NCI-H69 (cell line): ENCODE measurements around the gene AGXT.

ENCODE experiments used
- DNase-seq: peaks from one replicate; lab custom pipeline; 2025; lab: John Stamatoyannopoulos, UW

AGXT gene

DNA sequence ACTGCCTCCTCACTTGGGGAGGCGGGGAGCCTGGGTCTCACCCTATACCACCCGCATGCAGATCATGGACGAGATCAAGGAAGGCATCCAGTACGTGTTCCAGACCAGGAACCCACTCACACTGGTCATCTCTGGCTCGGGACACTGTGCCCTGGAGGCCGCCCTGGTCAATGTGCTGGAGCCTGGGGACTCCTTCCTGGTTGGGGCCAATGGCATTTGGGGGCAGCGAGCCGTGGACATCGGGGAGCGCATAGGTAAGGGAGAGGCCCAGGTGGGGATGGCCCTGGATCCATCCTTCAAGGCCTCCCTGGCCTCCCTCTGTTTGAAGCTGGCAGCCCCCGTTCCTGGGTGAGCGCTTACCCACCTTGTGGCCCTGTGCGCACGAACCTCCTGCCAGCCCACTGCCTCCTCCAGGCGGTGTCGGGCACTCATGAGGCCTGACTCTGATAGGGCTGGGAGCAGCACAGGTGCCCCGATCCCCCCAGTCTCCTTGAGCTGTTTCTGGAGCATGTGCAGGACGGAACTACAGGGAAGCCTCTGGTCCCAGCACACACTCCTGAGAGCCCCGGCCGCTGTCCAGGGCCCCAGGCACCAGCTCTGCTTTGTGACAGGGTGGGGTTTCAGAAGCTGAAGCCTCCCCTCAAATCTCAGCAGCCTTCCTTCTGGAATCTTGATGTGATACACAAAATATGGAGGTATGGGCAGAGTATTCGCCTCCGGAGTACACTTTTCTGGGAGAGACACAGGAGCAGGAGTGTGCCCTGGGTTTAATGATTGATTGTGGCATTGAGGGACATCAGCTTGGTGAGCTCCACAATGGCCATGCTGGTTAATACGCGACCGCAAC is 708 bp downstream of the AGXT start:
- DNase-seq, result no peak

DNA sequence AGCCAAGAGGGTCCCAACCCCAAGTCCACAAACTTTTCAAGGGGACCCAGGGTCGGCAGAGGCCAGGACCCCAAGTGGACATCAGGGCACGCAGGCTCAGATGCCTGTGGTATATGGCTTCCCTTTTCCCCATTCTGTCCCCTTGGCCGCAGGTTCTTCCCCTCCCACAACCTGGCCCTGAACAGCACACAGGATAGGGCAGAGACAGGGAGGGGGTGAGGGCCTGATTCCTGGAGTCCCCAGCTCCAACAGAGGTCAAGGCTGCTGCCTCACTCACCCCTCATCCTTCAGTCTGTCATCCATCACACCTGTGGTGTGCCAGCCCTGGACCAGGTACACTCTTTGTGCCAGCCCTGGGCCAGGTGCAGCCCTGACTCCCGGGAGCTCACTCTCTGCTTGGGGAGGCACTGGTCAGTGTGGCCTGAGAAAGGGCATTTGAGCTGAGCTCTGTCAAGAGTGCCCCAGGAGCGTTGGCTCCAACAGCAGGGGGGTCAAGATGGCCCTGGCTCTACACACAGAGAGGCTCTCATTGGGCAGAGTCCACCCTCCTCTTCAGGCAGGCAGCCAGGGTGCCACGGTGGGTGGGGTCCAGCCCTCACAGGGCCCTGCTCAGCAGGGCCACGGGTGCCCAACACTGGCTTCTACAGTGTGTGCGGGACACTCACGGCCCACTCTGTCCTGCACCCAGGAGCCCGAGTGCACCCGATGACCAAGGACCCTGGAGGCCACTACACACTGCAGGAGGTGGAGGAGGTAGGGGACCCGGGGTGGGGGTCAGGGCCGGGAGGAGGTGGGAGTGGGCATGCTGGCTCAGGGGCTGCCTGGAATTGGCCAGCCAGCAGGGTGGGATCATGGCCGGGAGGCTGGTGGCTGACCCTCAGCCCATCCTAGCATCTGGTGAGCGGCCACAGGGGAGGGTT is 1.6 kb downstream of the AGXT start:
- no peak for DNase-seq

DNA sequence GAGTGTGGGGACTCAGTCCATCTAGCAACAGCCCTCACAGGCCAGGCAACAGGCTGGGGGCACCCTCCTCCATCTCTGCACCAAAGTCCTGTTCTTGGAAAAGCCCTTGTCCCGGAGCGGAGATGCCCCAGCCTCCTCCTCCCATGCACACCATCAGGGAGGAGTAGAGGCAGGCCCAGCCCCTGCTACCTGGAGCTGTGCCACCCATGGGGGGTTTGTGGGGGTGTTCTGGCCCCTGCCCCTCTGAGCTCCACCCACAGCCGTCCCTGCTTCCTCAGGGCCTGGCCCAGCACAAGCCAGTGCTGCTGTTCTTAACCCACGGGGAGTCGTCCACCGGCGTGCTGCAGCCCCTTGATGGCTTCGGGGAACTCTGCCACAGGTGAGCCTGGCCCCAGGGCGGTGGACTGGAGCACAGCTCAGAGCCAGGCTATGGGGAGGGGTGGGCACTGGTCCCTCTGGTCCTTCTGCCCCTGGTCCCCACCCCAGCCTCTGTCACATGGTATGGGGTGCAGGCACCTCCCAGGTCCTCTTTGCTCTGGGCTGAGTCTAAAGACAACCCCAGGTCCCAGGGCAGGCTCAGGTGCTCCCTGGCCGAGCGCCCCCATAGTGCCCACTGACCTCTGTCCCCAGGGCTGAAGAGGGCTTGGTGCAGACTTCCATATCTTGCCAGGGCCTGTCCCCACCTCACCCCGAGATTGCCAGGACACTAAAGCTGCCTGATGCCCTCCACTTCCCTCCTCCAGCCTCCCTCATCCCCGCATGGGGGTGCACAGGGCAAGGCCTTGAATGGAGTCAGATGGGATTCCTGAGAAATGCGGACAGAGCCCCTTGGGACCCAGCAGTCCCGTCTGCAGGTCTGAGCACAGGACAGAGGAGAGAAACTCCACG is 2.7 kb downstream of the AGXT start:
- DNase-seq, result no peak

DNA sequence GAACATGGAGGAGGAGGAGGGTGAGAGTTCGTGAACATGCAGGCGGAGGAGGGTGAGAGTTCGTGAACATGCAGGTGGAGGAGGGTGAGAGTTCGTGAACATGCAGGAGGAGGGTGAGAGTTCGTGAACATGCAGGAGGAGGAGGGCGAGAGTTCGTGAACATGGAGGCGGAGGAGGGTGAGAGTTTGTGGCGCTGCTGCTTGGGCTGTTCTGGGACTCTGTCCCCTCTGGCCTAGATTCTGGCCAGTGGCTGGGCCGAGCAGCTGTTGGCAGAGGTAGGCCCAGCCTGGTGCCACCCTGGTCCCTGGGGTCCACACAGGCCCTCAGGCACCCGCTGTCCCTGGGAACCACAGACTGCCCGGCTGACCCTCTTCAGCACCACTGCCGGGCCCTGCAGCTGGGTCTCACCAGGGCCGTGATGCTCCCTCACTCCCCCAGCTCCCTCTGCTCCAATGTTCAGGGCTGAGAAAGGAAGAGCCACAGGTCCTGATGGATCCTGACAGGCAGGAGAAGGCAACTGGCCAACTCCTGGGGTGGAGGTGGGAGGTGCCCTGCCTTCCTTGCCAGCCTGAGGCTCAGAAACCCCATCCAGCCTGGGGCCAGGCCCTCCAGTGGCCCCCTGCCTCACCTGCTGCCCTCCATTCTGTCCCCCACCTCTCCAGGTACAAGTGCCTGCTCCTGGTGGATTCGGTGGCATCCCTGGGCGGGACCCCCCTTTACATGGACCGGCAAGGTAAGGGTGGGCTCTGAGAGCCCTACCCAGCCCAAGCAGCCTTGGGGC is 3.9 kb downstream of the AGXT start:
- DNase-seq, result peak; percentile 43

DNA sequence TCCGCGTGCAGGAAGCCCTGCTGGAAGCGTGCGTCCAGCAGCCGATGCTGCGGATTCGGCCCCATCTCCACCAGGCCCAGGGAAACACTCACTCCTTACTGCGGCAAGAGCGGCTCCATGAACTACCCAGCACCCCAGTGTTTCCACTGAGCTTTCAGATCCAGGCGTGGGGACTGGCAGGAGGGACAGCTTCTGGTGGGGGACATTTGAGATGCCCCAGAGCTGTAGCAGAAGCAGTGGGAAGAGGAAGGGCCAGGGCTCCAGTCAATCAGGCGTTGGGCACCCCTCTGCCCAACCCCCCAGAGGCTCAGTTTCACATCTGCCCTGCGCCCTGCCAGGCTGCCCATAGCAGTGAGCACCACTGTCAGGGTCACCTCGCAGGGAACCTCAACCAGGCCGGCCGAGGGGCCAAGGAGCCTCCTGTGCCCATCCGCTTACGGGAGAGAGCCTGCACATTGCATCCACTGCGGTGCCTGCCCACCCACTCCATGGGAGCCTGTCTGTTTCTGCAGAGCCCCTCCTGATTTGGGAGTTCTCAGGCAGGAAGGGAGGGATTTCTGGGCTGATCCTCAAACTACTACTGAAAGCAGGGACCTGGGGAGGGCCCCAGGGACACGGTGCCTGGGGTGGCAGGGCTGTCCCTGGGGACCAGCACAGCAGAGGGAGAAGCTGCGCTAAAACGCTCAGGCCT is 4.6 kb downstream of the AGXT start:
- DNase-seq, result no peak

DNA sequence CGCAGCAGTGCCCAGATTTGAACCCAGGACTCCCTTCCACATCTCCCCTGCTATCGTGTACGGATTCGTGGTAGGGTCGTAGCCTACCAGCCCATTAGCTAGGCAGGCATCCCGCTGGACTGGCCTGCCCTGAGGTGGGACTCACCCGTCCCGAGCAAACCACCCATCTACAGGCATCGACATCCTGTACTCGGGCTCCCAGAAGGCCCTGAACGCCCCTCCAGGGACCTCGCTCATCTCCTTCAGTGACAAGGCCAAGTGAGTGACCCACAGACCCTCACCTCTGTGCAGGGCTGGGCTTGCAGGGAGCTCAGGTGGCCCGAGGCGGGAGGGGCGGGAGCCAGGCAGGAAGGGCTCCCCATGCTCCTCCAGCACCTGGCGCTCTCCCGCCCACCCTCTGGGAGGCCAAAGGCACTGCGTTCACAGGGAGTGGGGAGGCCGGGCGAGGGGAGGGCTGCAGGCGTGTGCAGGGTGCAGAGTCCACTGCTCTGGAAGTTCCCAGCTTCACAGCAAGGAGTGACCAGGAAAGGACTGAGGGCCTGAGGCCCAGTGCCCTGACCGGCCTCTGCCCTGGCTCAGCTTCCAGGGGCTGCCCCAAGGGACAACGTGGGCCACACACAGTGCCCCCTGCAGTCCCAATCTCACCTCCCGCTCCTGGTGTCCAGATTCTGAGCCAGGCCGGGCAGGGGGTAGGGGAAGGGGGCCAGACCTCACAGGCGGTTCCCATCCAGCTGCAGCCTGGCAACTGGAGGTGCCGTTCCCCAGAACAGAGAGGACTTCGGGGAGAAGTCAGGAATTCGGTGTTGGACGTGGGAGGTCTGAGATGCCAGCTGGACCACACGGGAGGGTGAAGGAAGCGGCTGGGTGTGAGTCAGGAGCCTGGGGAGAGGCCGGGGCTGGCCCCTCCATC is 5.4 kb downstream of the AGXT start:
- DNase-seq, result peak; percentile 77

DNA sequence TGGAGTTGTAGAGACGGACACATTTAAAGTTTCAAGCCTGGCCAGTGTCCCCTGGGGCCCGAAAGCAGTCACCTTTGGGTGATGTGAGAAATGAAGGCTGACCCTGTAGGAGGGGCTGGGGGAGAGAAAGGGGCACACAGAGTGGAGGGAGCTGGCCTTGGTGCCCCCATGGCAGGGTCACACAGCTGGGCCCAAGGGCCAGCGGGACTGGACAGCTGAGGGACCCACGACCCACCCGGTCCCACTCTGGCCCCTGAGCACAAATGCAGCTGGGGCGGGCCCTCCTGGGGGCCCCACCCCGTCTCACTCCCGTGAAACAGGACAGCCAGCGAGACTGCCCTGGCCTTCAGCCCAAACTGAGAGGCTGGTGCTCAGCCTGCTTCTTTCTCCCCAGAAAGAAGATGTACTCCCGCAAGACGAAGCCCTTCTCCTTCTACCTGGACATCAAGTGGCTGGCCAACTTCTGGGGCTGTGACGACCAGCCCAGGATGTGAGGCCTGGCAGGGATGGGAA is 6.1 kb downstream of the AGXT start:
- no peak for DNase-seq

DNA sequence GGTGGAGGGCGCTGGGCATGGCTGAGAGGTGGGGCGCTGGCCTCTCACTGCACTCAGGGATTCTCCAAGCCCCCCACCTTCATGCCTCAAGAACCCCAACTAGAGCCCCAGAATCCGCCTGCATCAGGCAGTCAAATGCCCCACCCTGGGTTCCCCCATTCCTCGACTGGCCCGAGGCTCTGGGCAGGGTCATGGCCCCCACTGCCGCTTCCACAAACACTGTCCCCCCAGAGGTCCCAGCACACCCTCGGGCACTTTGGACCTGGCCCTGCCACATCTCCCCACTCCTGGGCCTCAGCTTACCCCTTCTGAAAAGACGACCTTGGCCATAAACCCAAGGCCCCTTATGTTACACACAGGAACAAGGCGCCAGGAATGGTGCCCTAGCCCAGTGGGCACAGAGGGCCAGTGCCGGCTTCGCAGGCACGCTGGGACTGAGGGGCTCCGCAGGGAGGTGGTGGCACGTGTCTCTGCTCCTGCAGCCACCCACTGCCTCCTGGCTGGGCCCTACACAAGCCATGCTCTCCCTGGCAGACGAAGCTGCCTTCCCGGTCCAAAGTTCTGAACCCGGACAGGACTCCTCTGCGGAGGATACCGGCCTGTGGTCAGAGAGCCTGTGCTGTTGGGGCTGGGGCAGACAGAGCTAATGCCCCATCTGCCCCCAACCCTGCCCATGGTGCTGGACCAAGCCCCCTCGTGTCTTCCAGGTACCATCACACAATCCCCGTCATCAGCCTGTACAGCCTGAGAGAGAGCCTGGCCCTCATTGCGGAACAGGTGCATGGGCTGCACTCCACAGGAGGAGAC is 6.8 kb downstream of the AGXT start:
- DNase-seq, result no peak

DNA sequence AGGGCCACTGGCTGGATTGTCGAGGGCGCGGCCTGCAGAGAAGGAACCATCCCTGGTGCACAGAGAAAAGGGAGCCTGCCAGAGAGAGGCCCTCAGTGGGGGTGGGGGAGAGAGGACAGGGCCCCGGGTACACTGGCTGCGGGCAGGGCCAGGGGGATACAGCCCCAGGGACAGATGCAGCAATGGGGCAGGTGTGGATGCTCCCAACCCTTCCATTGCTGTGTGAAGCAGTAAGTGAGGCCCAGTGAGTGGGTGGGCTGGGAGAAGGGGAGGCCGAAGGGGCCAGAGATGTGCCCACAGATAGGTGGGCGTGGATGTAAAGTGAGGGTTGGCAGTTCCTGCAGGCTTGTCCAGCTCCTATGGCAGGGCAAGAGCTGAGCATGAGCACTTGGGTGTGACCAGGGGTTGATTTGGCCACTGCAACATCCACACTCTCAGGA is 7.4 kb downstream of the AGXT start:
- DNase-seq, result no peak

DNA sequence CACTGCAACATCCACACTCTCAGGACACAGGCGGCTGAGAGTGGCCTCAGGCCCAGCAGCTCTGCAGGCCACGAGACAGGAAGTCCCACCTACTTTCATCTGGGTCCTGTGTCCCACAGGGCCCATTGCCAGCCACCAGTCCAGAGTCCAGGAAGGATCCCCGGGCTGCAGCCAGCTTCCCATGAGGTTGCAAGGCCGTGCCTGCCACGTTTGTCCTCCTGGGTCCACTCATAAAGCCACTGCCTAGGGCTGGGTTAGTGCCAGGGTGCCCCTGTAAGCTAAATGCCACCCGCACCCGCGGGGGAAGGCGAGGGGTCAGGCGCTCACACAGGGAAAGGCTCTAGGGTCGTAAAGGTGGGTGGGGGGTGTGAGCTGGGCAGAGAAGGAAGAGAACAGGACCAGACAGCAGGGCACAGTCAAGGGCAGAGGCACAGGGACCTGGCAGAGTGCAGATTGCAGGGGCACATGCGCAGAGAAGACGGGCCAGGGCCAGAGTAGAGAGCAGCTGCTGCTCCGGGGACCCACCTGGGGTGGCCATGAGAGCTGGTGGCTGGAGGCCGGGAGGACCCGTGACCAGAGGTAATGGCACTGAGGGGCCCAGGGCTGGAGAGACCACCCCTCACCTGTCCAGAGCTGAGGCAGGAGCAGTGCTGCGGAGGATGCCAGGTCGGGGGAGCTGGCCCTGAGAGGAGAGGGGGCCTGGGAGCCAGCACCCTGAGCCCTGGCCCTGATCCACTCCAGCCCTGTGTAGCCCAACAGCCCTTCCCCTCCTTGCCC is 8.0 kb downstream of the AGXT start:
- DNase-seq, result no peak

DNA sequence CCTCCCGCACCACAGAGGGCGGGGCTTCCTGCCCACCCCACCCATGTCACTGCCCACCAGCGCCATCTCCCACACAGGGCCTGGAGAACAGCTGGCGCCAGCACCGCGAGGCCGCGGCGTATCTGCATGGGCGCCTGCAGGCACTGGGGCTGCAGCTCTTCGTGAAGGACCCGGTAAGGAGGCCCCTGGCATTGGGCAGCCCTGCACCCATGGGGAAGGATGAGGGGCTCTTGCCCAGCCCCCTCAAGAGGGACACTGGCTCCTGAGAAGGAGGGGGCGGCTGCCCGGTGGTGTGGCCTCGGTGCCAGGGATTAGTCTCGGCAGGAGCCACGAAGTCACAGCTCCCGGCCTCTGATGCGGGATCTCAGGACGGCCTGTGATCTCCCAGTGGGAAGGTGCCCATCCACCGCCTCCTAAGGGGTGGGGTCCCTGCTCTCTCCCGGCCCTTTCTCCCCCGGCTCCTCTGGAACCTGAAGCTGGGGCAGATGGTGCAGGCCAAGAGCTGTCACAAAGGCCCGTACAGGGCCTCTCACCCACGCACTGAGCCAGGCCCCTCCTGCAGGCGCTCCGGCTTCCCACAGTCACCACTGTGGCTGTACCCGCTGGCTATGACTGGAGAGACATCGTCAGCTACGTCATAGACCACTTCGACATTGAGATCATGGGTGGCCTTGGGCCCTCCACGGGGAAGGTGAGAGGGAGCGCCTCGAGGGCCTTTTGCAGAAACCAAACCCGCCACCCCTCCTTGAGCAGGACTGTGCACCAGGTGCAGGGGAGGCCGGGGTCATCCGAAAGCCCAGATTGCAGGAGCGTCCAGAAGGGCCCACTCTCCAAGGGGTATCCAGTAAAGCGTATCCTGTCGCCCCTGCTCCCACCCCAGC is 9.1 kb downstream of the AGXT start:
- peak; percentile 4 for DNase-seq

DNA sequence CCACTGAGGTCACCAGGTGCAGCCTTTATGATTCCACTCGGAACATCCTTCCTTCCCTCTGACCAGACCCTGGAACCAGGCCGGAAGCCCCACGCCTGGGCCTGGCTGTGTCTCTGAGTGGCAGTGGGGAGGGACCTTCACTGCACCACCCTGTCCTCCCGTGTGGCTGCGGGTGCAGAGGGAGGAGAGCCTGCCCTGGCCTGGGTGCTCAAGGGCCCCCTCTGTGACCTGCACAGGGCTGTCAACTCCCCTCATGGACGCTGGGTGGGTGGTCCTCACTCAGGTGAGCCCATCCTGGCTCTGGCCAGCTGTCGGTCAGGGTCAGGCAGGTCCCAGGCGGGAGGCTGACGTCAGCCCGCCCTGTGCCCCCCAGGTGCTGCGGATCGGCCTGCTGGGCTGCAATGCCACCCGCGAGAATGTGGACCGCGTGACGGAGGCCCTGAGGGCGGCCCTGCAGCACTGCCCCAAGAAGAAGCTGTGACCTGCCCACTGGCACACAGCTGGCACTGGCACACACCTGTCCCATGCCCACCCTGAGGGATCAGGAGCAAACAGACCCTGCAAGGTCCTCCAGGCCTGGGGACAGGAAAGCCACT is 9.8 kb downstream of the AGXT start:
- no peak for DNase-seq

DNA sequence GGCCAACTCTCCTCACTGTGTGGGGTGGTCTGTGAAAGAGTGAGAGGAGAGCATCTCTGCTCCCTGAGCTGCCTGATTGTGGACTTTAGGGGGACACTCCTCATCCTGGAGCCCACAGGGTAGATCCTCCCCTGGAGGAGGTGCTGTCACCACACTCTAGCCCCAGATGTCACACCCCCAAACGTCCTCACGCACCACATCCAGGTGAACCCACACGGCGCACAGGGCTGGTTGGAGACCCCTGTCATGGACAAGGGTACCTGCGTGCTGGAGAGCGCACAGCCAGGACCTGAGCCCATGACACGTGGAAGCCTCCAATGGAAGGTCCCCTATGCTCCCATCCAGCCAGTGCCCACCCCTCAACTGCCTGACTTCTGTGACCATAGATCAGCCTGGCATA is 10.5 kb downstream of the AGXT start:
- no peak for DNase-seq

DNA sequence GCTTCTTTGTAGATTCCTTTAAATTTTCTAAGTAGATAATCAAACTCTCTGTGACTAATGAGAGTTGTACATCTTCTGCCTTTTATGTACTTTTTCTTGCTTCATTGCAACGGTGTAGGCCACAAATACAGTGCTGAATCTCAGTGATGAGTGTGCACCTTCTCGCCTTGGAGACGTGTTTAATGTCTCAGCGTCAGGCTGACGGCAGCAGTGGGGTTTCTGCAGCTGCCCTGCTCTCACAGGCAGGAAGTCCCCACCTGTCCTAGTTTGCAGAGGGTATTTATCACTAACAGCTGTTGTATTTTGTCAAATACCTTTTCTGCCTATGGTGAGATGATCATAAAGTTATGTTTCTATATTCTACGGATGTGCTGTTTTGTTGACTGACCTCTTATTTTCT is 13.3 kb downstream of the AGXT start:
- peak; percentile 78 for DNase-seq

DNA sequence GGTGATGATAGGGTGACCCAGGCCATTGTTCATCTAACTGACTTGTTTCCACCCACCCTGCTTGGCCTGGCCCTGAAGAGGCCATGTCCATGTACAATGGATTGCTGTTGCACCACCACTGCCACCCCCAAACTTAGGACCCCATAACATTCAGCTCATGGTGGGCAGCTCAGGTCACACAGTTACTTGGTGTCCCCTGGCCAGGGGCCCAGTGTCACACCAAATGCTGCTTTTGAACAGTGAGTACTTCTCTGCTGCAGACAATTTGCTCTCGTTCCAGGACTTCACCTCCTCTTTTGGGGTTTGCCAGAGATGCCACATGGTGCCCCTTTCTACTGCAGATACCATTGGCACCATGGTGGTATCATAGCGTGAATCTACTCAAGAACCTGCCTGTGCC is 15.6 kb downstream of the AGXT start:
- DNase-seq, result no peak

DNA sequence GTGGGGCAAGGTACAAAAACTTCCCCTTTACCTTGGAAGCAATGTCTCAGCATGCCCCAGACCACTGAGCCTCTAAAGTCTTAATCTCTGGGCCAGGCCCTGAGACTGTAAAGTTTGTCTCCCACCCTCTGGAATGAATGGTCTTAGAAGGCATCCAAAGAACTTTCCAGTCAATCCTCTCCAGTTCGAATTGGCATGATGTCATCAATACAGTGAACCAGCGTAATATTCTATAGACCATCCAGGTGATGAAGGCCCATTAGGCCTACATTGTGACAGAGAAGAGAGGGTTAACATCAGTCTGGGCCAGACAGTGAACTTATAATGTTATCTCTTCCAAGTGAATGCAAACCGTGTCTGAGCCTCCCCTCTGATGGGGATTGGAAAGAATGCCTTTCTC is 16.1 kb downstream of the AGXT start:
- DNase-seq, result no peak
